Measurements from ENCODE around the gene GABPB1. TPM values are rescaled to one million over a fixed set of nuclear protein-coding genes. Genes with fewer than 3 reads are reported as not detected.
"Not testable (repeated sequence)": the region's sequence is repeated elsewhere in the genome, so short reads cannot be mapped to it uniquely, and the experiment has no call there.

Gene GABPB1
- polyA plus RNA-seq (16.3 to 23.3 TPM (median 21.1 TPM) in 3 replicates), polyA minus RNA-seq (13.7 to 31.4 TPM (median 20.1 TPM) in 3 replicates)
- polyA plus RNA-seq (2011; ENCODE audit: low read depth): 10.0 TPM
- 10.3 and 18.3 TPM in 2 replicates for polyA plus RNA-seq (2011; cell fraction: cytosol; rRNA removed)
- 20.3 and 21.3 TPM in 2 replicates for polyA plus RNA-seq (2011; cell fraction: nucleus; rRNA removed)
- 14.6 and 15.7 TPM in 2 replicates for polyA plus RNA-seq (2012; ENCODE audit: low replicate concordance)
- polyA minus RNA-seq (2011; cell fraction: cytosol; rRNA and poly(A)+ RNA removed): 13.0 TPM
- polyA minus RNA-seq (2011; cell fraction: nucleus; rRNA and poly(A)+ RNA removed): 13.7 and 21.0 TPM in 2 replicates

DNA sequence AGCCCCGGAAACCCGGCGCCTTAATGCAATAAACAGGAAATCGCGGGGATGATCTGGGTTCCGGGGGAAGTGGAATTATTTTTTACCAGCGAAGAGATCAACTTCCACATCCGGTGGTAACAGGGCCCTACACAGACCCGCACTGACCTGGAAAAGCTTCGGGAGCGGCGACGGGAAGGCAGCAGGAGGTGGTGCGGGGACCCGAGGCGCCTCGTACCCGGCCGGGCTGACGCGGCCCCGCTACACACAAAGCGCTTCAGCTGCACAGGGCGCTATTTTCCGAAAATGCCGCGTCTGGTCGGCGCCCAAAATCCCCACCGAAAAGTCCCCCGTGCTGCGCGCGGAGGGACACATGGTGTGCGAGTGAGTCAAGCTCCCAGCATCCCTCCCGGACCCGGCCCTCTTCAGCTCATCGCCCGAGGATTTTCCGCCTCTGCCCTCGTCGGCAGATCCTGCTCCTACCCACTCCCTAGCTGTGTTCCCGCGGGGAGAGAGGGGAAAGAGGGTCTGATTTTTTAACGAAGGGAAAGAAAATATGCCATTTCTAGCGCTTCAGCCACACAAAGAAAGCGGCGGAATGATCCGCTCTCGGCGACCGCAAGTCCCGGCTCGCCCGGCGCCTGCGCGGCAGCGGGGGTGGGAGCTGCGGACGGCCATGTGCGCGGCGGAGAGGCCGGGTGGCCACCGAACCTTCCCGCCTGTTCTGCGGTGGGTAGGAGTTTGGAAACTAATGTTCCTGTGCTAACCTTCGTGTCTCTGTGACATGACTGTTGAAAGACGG is at the start of gene GABPB1:
GABPB1 (minus strand) TSS at position 361 of the 781 bp plus-strand sequence. CDS start 45,400 bp downstream, outside the sequence.
- no peak for FAIRE-seq
- TF ChIP-seq, protein P1, sequence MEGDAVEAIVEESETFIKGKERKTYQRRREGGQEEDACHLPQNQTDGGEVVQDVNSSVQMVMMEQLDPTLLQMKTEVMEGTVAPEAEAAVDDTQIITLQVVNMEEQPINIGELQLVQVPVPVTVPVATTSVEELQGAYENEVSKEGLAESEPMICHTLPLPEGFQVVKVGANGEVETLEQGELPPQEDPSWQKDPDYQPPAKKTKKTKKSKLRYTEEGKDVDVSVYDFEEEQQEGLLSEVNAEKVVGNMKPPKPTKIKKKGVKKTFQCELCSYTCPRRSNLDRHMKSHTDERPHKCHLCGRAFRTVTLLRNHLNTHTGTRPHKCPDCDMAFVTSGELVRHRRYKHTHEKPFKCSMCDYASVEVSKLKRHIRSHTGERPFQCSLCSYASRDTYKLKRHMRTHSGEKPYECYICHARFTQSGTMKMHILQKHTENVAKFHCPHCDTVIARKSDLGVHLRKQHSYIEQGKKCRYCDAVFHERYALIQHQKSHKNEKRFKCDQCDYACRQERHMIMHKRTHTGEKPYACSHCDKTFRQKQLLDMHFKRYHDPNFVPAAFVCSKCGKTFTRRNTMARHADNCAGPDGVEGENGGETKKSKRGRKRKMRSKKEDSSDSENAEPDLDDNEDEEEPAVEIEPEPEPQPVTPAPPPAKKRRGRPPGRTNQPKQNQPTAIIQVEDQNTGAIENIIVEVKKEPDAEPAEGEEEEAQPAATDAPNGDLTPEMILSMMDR (optimal IDR thresholded peaks at IDR 0.05 in 1 of 3, IDR thresholded peaks at IDR 0.05 in 1 of 3, conservative IDR thresholded peaks at IDR 0.05 in 1 of 3; ENCODE audit: extremely low read depth in 1 of 3, insufficient read depth in 2 of 3, low read length in 3 of 3): no peak
- H3K9me3 ChIP-seq (ENCODE audit: control insufficient read depth, low read depth, low read length): no peaks in the 10 kb centered on the region
- peak within 1 kb of the TSS; percentile 90 for H2AFZ ChIP-seq (ENCODE audit: control insufficient read depth, low read length)
- H3K4me1 ChIP-seq (ENCODE audit: control insufficient read depth, extremely low read depth, insufficient read depth, low read length): peaks cover 25% of the 10 kb centered on the region
- H3K9ac ChIP-seq (ENCODE audit: control insufficient read depth, extremely low read depth, insufficient read depth, low read length): peak within 1 kb of the TSS; percentile 100
- no peaks in the 10 kb centered on the region for H3K9me1 ChIP-seq (ENCODE audit: control insufficient read depth, extremely low read depth, insufficient read depth, low read length)
- H3K27me3 ChIP-seq (ENCODE audit: control insufficient read depth, extremely low read depth, insufficient read depth, low read length): no peaks in the 10 kb centered on the region
- peak within 1 kb of the TSS; percentile 99 for H3K27ac ChIP-seq (ENCODE audit: control insufficient read depth, insufficient read depth, low read length)
- DNase-seq (ENCODE audit: low read depth, low spot score): peak; percentile 50
- peaks cover 3 to 13% of the 10 kb centered on the region in 2 experiments for H3K36me3 ChIP-seq (ENCODE audit: control insufficient read depth in 2 of 2, extremely low read depth in 1 of 2, insufficient read depth in 2 of 2, low read length in 2 of 2)
- H3K4me2 ChIP-seq (ENCODE audit: control insufficient read depth, extremely low read depth, insufficient read depth, low read depth, low read length): peak within 1 kb of the TSS; percentile 99
- peaks cover 2% of the 10 kb centered on the region for H4K20me1 ChIP-seq (ENCODE audit: control insufficient read depth, extremely low read depth, insufficient read depth, low read length)
- H3K4me3 ChIP-seq (ENCODE audit: control insufficient read depth in 2 of 3, extremely low read depth in 1 of 3, insufficient read depth in 2 of 3, low read depth in 1 of 3, low read length in 3 of 3): peak within 1 kb of the TSS; percentile 73 to 100 (median 98)
- peaks cover 80% of the 10 kb centered on the region for H3K79me2 ChIP-seq (ENCODE audit: control insufficient read depth, insufficient read depth, low read length)
- dilution Hi-C loops (cut with MboI; ENCODE audit: extremely low pct_ligation_motif_present, low sequenced_read_pairs): no loop called here

DNA sequence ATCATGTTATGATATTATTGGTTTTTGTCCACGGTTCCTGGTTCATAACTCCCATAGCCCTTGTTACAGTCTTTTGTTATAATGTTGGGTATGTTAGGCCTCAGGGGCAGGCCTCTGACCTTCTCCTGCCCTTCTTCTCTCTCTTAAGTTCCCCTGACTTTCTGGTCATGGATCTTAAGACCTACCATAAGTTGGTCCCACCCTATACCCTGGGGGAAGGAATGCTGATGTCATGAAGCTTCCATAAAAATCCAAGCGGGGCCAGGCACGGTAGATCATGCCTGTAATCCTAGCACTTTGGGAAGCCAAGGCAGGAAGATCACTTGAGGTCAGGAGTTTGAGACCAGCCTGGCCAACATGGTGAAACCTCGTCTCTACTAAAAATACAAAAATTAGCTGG is 36.6 kb upstream of the GABPB1 start:
- H3K79me2 ChIP-seq (ENCODE audit: control insufficient read depth, insufficient read depth, low read length); H3K9ac ChIP-seq (ENCODE audit: control insufficient read depth, extremely low read depth, insufficient read depth, low read length); dilution Hi-C loops (cut with MboI; ENCODE audit: extremely low pct_ligation_motif_present, low sequenced_read_pairs); H3K4me3 ChIP-seq (ENCODE audit: control insufficient read depth in 2 of 3, extremely low read depth in 1 of 3, insufficient read depth in 2 of 3, low read depth in 1 of 3, low read length in 3 of 3); DNase-seq (ENCODE audit: low read depth, low spot score); FAIRE-seq; H3K4me2 ChIP-seq (ENCODE audit: control insufficient read depth, extremely low read depth, insufficient read depth, low read depth, low read length); H4K20me1 ChIP-seq (ENCODE audit: control insufficient read depth, extremely low read depth, insufficient read depth, low read length); H3K36me3 ChIP-seq (ENCODE audit: control insufficient read depth in 2 of 2, extremely low read depth in 1 of 2, insufficient read depth in 2 of 2, low read length in 2 of 2); H2AFZ ChIP-seq (ENCODE audit: control insufficient read depth, low read length); H3K9me3 ChIP-seq (ENCODE audit: control insufficient read depth, low read depth, low read length); H3K27ac ChIP-seq (ENCODE audit: control insufficient read depth, insufficient read depth, low read length); H3K9me1 ChIP-seq (ENCODE audit: control insufficient read depth, extremely low read depth, insufficient read depth, low read length); H3K27me3 ChIP-seq (ENCODE audit: control insufficient read depth, extremely low read depth, insufficient read depth, low read length); H3K4me1 ChIP-seq (ENCODE audit: control insufficient read depth, extremely low read depth, insufficient read depth, low read length): not testable (repeated sequence)
